Stimulated activated naive B cell treated with anti-CD40 and anti-IgM and Interleukin-4, amounts not matched to agents 10 μg/mL and 1 μg/mL and 100 μg/mL, for 72 hours (primary cell): ENCODE results near the gene KDM4C.
A peak's percentile ranks its signal among the peaks of the same experiment; 100 is the strongest.

ENCODE experiments used
- ATAC-seq, 2 donors: fragments of 150-1000 bp; cut with Tn5 transposase; replicated peaks; 2 replicates each; pipeline ENCODE4 v1.10.0; 2021; ENCODE audit warnings: moderate library complexity in 1 of 2
- DNase-seq: peaks from one replicate; pipeline ENCODE4 v3.0.0; 2021
- H3K27ac Mint-ChIP-seq: one replicate; pipeline ENCODE4 v1.8.0; 2022; ENCODE audit warnings: mild to moderate bottlenecking, mixed read lengths
- H3K27me3 Mint-ChIP-seq, 2 donors: one replicate each; pipeline ENCODE4 v1.8.0; 2022; ENCODE audit warnings: mixed read lengths in 2 of 2
- H3K36me3 Mint-ChIP-seq, 2 donors: one replicate each; pipeline ENCODE4 v1.8.0; 2022; ENCODE audit warnings: mixed read lengths in 2 of 2, mild to moderate bottlenecking in 1 of 2
- H3K4me1 Mint-ChIP-seq, 2 donors: one replicate each; pipeline ENCODE4 v1.8.0; 2022; ENCODE audit warnings: mixed read lengths in 2 of 2, mild to moderate bottlenecking in 1 of 2
- H3K4me3 Mint-ChIP-seq, 2 donors: one replicate each; pipeline ENCODE4 v1.8.0; 2022; ENCODE audit warnings: mild to moderate bottlenecking in 2 of 2, mixed read lengths in 2 of 2, moderate library complexity in 1 of 2
- H3K9me3 Mint-ChIP-seq, 2 donors: one replicate each; pipeline ENCODE4 v1.8.0; 2022; ENCODE audit warnings: mixed read lengths in 2 of 2, mild to moderate bottlenecking in 1 of 2

The KDM4C gene

DNA sequence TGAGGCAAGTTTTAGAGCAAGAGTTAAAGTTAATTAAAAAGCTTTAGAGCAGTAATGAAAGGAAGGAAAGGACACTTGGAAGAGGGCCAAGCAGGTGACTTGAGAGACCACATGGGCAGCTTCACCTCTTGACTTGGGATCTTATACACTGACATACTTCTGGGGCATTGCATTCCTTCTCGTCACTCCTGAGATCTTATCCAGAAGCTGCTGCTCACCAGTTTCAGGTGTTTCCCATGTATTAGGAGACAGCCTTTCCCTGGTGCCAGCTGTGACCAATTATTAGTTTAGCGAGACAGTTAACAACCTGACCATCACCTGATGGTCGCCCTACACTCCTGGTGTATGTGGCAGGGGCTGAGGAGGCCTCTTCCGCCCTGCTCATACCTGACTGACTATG lies 382.1 kb downstream of the KDM4C start:
- no peaks in the 10 kb centered on the region for H3K27me3 Mint-ChIP-seq
- no peak overlapping the region for H3K27ac Mint-ChIP-seq
- H3K4me1 Mint-ChIP-seq = peaks cover 5 to 10% of the 10 kb centered on the region in 2 donors
- H3K4me3 Mint-ChIP-seq = no peak overlapping the region
- ATAC-seq (no peak), DNase-seq (no peak)
- peaks cover 42 to 58% of the 10 kb centered on the region in 2 donors for H3K36me3 Mint-ChIP-seq
- no peaks in the 10 kb centered on the region for H3K9me3 Mint-ChIP-seq

DNA sequence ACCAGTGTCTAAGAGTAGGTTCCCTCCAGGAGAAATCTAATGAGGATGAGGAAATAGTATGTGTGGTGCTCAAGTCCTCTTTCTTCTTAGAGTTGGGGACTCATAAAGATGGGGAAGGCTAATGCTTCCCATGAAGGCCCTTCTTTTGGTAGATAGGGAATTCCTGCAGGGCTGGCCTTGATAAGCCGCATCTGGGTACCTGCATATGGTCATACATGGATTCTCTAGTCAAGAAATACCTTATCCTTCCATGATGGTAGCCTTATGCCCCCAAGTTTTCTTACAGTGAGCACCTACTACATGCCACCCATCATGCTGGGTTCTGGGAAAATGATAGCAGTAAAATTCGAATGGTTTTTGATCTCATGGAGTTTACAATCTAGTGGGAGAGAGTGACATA lies 382.6 kb downstream of the KDM4C start:
- DNase-seq (no peak), ATAC-seq (no peak)
- Mint-ChIP-seq H3K4me3 (no peak overlapping the region), H3K36me3 (peaks cover 38 to 55% of the 10 kb centered on the region in 2 donors), H3K9me3 (no peaks in the 10 kb centered on the region), H3K27me3 (no peaks in the 10 kb centered on the region), H3K27ac (peak overlapping the region; percentile 31), H3K4me1 (peaks cover 5 to 10% of the 10 kb centered on the region in 2 donors)

DNA sequence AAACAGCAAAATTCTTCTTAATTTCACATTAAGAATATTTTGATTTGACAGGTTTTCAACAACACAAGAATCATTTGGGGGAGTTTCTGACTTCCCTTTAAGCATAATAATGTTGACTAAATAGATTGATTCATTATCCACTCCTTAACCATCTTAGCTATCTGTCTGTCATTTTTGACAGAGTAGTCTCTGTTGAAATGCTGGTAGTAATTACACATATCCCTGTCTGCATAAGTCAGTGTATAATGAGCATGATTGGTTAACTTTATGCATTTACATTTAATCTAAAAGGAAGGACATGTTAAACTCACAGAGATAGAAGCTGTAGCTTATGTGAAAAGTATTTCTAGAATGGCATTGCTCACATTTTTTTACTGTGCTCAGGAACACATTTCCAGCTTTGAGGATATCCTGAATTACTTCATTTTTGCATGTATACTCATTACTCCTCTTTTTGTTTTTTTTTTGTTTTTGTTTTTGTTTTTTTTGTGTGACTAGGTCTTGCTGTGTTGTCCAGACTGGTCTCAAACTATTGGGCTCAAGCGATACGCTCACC lies 385.9 kb downstream of the KDM4C start:
- Mint-ChIP-seq H3K4me1 (peaks cover 10 to 30% of the 10 kb centered on the region in 2 donors), H3K4me3 (no peak overlapping the region), H3K36me3 (peaks cover 50 to 67% of the 10 kb centered on the region in 2 donors), H3K27ac (no peak overlapping the region), H3K27me3 (no peaks in the 10 kb centered on the region), H3K9me3 (no peaks in the 10 kb centered on the region)
- DNase-seq (no peak), ATAC-seq (no peak)

DNA sequence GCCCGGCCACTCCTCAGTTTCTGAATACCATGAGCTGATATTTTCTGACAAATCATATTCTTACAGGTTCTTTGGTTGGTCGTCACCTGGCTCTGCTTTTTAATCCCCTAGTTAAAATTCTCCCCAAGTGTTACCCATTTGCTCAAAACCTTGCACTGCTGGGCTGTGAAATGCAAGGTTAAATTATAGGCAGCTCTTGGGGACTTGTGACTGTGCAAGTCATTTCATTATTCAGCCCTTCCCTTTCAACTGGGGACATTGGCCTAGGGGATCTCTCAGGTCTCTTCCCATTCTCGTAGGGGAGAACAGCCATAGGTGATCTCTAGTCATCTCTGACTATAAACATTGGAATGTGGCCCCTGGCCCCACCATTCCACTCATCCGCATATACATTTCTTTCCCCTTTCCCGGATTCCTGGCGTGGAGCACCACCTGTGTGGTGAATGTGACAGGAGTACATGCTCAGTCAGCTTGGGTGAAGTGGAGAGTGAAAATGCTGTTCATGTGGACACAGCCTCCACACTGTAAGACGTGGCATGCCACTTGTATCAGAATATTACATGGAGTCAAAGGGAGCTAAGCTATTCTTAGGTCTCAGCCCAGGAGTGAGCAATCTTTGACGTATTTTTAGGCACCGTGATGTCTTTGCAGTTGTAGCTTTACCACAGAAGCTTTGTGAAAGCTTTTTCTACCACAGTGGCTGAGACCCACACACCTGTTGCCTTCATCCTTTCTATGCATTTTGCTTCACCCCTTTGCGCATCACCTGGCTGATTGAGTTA lies 386.7 kb downstream of the KDM4C start:
- DNase-seq = no peak
- H3K4me3 Mint-ChIP-seq = no peak overlapping the region
- H3K27me3 Mint-ChIP-seq = no peaks in the 10 kb centered on the region
- peaks cover 49 to 70% of the 10 kb centered on the region in 2 donors for H3K36me3 Mint-ChIP-seq
- peaks cover 14 to 37% of the 10 kb centered on the region in 2 donors for H3K4me1 Mint-ChIP-seq
- no peak for ATAC-seq
- no peaks in the 10 kb centered on the region for H3K9me3 Mint-ChIP-seq
- H3K27ac Mint-ChIP-seq = no peak overlapping the region

DNA sequence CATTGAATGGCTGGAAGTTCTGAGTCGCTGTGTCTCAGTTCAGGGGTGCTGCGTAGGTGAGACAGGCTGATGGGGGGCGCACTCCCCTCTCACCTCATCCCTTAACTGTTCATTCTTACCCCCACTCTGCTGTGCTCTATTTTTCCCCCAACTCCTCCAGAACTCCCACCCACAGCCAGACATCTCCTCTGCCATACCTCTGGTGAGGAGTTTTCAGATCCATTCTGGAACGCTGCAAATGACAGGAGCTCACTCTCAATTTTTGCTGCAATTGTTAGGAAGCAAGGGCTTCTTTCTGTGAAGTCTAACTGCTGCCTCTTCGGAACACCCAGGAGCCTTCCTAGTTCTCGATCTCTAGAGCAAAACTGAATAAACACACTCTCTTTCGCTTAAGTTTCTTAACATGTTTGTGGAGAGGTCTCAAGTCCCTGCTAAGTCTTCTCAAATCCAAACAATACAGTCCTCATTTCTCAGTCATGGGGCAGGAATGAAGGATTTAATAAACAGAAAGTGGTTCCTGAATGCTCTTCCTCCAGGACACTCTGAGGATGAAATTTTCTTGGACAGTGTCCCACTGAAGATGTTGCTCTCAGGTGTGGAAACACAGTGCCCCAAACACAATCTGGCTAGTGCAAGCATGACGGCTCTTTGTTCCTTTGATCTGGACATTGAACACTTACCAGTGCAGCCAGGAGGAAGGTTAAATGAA lies 387.7 kb downstream of the KDM4C start:
- Mint-ChIP-seq H3K9me3 (no peaks in the 10 kb centered on the region), H3K27me3 (no peaks in the 10 kb centered on the region), H3K4me1 (peaks cover 24 to 47% of the 10 kb centered on the region in 2 donors), H3K27ac (no peak overlapping the region), H3K4me3 (no peak overlapping the region), H3K36me3 (peaks cover 45 to 70% of the 10 kb centered on the region in 2 donors)
- DNase-seq = no peak
- no peak for ATAC-seq

DNA sequence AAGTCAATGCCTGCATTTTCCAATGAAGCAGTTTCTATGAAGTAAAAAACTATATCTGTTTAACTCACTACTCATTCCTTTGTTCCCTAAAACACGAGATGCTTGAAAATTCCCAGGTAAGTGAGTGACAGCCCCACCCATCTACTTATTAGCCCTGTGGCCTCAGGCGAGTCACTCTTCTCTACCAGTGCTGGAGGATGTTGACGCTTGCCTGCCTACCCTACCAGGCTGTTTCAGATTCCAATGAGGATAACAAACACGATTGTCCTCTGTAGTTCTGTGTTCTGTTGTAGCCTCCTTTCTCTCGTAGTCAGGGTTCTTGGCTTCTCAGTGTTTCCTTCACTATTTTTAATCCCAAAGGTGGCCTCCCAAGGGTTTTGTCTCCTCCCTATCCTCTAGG lies 388.8 kb downstream of the KDM4C start:
- Mint-ChIP-seq H3K4me1 (peaks cover 20 to 39% of the 10 kb centered on the region in 2 donors), H3K36me3 (peaks cover 39 to 64% of the 10 kb centered on the region in 2 donors), H3K27me3 (no peaks in the 10 kb centered on the region), H3K9me3 (no peaks in the 10 kb centered on the region), H3K4me3 (no peak overlapping the region), H3K27ac (no peak overlapping the region)
- DNase-seq (no peak), ATAC-seq (no peak)

DNA sequence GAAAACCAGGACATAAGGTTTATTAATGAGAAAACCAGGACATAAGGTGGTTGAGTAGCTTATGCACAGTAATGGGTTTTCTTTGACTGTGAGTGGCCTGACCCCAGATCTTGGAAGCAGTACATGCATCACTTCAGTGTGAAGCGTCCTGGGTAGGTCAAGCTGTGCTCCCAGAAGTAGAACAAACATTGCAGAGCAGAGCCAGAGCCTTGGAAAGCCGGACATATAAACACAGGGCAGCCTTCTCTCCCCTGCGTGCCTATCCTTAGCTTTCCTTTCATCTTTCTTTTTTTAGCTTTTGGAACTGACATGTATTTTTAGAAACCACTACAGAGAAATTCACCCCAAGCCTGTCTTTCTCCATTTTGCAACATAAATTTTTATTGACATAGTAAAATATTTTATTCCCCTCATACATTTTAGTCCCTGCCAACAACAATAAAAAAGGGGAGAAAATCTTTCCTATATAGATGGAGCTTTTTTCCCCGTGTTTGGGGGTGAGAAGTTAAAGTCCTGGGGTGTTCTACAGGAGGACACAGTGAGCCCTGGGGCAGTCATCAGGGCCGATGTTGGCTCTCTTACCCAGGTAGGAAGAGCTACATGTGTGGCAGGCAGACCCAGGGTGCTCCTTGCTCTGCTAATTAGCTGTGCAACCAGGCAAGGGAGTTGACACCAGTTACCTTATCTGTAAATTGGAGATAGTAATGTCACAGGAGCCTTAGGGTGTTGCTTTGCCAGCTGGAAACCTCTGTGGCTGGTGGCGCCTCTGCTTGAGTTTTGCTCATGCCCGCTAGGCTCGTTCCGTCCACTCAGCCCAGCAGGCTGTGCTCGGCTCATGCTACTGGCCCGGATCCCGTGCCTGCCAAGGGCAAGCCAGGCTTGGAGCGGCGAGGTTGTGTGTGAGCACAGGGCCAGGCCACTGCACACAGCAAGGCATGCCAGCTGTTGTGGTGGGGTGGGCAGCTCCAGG lies 389.6 kb downstream of the KDM4C start:
- Mint-ChIP-seq H3K4me1 (peaks cover 20 to 39% of the 10 kb centered on the region in 2 donors), H3K9me3 (no peaks in the 10 kb centered on the region), H3K36me3 (peaks cover 38 to 62% of the 10 kb centered on the region in 2 donors), H3K27ac (no peak overlapping the region), H3K27me3 (no peaks in the 10 kb centered on the region), H3K4me3 (no peak overlapping the region)
- ATAC-seq (no peak), DNase-seq (no peak)

DNA sequence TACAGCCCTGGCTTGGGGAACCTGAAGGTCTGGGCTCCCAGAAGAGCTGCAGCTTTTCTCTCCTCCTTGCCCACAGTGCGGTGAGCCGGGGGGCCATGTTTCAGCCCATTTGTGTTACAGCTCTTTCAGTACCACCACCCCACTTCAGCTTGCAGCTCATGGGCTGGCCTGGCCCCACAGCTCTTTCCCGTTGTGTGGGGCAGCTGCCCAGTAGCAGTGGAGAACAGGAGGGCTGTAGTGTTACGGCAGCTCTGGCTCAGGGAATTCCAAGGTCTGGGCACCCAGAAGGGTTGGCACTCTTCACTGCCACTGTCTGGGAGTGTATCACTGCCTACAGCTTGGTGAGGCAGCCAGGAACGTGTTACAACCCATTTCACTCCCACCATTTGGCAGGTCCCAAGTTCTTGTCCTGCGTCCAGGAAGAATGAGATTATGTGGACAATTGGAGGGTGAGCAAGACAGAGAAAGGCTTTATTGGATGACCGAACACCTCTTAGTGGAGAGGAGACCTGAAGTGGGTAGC lies 390.5 kb downstream of the KDM4C start:
- no peaks in the 10 kb centered on the region for H3K27me3 Mint-ChIP-seq
- no peak for ATAC-seq
- H3K4me1 Mint-ChIP-seq = peaks cover 20 to 39% of the 10 kb centered on the region in 2 donors
- no peak overlapping the region for H3K4me3 Mint-ChIP-seq
- no peaks in the 10 kb centered on the region for H3K9me3 Mint-ChIP-seq
- no peak for DNase-seq
- H3K36me3 Mint-ChIP-seq = peaks cover 41 to 66% of the 10 kb centered on the region in 2 donors
- H3K27ac Mint-ChIP-seq = no peak overlapping the region

DNA sequence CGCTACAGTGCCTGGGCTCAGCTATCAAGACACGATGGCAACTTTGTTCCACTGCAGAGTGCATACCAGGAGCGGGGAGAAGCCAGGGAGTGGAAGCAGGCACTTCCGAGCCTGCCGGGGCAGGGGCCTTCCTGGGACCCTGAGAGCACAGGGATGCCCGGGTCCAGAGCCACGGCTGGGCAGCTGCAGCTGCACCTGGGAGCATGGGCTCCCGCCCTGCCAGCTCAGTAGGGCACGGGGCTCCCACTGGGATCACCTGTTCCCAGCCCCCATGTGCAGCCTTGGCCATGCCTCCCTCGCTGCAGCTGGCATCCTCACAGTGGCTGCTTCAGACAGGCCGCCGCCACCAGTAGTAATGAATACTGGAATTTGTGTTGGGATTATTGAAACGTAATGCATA lies 391.5 kb downstream of the KDM4C start:
- Mint-ChIP-seq H3K27me3 (no peaks in the 10 kb centered on the region), H3K9me3 (no peaks in the 10 kb centered on the region), H3K4me1 (peaks cover 22 to 39% of the 10 kb centered on the region in 2 donors), H3K36me3 (peaks cover 47 to 73% of the 10 kb centered on the region in 2 donors), H3K27ac (peak overlapping the region; percentile 9), H3K4me3 (no peak overlapping the region)
- DNase-seq (no peak), ATAC-seq (no peak)

DNA sequence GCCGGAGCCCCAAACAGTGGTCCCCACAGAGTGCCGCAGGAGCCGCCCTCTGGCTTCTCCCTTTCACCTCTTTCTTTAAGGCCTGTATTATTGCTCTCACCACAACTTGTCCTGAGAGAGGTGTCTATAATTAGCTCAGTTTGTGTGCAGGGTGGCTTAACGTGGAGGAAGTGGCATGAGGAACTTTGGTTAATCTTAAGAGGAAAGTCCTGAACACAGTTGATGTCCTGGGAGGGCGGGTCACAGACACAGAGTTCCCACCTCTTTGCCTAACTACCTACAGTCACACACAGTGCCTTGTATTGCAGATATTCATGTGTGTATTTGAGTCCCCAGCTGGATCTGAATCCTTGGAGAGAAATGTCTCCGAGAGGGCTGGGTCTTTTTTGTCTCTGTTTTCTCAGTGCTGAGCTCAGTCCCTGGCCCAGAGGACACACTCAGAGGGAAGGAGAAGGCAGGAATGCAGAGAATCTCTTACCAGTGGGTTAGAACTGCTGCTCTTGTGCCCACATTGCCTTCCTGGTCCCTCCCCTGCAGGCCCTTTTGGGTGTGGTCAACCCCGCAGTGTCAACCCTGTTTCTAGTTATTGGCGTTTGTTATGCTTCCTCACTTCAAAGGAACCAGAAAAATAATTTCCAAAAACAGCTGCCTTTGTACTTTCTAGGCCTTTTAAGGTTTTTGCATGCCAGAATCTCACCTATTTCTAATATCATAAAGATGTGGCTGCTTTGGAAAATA lies 392.5 kb downstream of the KDM4C start:
- ATAC-seq (peak; percentile 58 to 60), DNase-seq (no peak)
- H3K9me3 Mint-ChIP-seq = no peaks in the 10 kb centered on the region
- H3K4me1 Mint-ChIP-seq = peaks cover 24 to 39% of the 10 kb centered on the region in 2 donors
- H3K4me3 Mint-ChIP-seq = peak overlapping the region in 1 of 2 donors; percentile 8
- H3K27ac Mint-ChIP-seq = peak overlapping the region; percentile 59
- H3K36me3 Mint-ChIP-seq = peaks cover 44 to 75% of the 10 kb centered on the region in 2 donors
- no peaks in the 10 kb centered on the region for H3K27me3 Mint-ChIP-seq

DNA sequence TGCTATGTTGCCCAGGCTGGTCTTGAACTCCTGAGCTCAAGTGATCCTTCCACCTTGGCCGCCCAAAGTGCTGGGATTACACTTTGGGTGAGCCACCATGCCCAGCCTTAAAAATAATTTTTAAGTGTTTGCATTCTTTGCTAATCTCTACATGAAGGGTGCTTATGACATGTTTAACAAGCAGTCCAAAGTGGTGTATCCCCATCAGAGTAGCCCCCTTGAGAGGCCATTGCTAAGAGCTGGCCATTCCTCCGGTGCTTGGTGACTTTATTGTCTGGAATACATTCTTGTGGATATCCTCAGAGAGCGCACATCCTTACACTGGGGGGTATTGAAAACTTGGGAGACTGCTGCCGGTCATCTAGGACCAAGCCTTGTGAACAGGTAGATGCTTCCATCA lies 395.4 kb downstream of the KDM4C start:
- DNase-seq (no peak), ATAC-seq (no peak)
- Mint-ChIP-seq H3K36me3 (peaks cover 41 to 69% of the 10 kb centered on the region in 2 donors), H3K27me3 (no peaks in the 10 kb centered on the region), H3K4me3 (no peak overlapping the region), H3K4me1 (peaks cover 27 to 43% of the 10 kb centered on the region in 2 donors), H3K27ac (no peak overlapping the region), H3K9me3 (peaks cover 0 to 3% of the 10 kb centered on the region in 2 donors)

DNA sequence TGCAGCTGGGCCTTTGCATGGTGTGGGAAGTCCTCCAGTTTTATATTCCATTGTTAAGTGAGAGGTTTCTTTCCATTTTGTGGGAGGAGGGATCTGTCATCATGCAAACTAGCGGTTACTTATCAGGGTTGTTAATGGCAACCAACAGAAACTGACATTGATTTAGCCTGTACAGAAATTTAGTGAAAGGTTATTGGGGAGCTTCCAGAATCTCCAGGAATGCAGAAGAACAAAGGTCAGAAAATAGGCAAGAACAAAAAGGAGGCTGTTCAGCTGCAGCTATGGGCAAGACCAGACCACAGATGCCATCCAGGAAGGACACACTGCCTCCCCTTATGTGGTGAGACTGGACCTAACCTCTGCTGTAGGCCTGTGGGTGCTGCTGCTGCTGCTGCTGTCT lies 395.8 kb downstream of the KDM4C start:
- H3K27ac Mint-ChIP-seq = no peak overlapping the region
- H3K4me3 Mint-ChIP-seq = no peak overlapping the region
- ATAC-seq (no peak), DNase-seq (no peak)
- H3K9me3 Mint-ChIP-seq = peaks cover 0 to 3% of the 10 kb centered on the region in 2 donors
- H3K36me3 Mint-ChIP-seq = peaks cover 41 to 68% of the 10 kb centered on the region in 2 donors
- H3K4me1 Mint-ChIP-seq = peaks cover 27 to 43% of the 10 kb centered on the region in 2 donors
- H3K27me3 Mint-ChIP-seq = no peaks in the 10 kb centered on the region

DNA sequence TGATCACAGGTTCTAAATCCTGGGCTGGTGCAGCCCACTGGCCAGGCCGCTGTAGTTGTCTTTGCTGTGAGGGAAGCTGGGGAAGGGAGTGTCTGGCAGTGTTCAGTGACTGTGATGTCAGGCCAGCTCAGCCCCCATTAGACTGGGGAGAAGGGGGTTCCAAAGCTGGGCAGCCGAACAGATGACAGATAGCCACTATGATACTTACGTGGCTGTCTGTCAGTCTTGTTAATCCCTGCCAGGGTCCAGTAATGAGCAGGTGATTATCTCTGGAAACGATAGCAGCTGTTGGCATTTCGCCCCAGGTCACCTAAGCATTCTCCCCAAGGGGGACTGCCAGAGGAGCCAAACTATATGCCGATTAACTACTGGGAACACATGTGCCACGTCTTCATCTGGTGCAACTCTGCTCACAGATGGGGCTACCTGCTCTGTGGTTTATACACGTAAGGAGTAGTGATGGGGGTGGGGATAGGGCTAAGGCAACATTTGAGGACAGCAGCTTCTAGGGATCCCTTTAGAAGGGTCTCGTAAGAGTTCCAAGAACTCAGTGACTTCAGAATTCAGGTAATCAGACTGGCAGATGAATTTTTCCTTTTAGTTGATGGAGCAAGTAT lies 396.3 kb downstream of the KDM4C start:
- H3K4me1 Mint-ChIP-seq = peaks cover 27 to 40% of the 10 kb centered on the region in 2 donors
- peaks cover 0 to 3% of the 10 kb centered on the region in 2 donors for H3K9me3 Mint-ChIP-seq
- ATAC-seq (no peak), DNase-seq (no peak)
- no peak overlapping the region for H3K4me3 Mint-ChIP-seq
- H3K27ac Mint-ChIP-seq = no peak overlapping the region
- H3K36me3 Mint-ChIP-seq = peaks cover 45 to 66% of the 10 kb centered on the region in 2 donors
- H3K27me3 Mint-ChIP-seq = no peaks in the 10 kb centered on the region
